HFFc6 (cell line): Measurements from ENCODE around the gene ADAM17. TPM values are rescaled to one million over a fixed set of nuclear protein-coding genes. Genes with fewer than 3 reads are reported as not detected.

Experiments used
- DNase-seq: peaks from one replicate; pipeline ENCODE4 v3.0.0-alpha.2; 2018
- H3K27ac Mint-ChIP-seq: 2 replicates; pipeline ENCODE4 v1.8.0; 2020; ENCODE audit warnings: mild to moderate bottlenecking, mixed read lengths
- H3K27me3 Mint-ChIP-seq: 2 replicates; pipeline ENCODE4 v1.8.0; 2021; ENCODE audit warnings: mild to moderate bottlenecking, moderate library complexity, mixed read lengths; ENCODE audit not compliant: insufficient read depth
- H3K36me3 Mint-ChIP-seq: 2 replicates; pipeline ENCODE4 v1.8.0; 2021; ENCODE audit warnings: low read depth, mixed read lengths
- H3K4me1 Mint-ChIP-seq: 2 replicates; pipeline ENCODE4 v1.8.0; 2020; ENCODE audit warnings: low read depth, mixed read lengths
- H3K4me3 Mint-ChIP-seq: 2 replicates; pipeline ENCODE4 v1.8.0; 2020; ENCODE audit warnings: mild to moderate bottlenecking, moderate library complexity, mixed read lengths
- H3K9me3 Mint-ChIP-seq: 2 replicates; pipeline ENCODE4 v1.8.0; 2020; ENCODE audit warnings: mild to moderate bottlenecking, mixed read lengths
- CTCF ChIP-seq: fragments of 200-600 bp; sonication (generic); IDR thresholded peaks from 2 replicates; pipeline ENCODE4 v1.5.0; 2021; ENCODE audit warnings: antibody characterized with exemption, mild to moderate bottlenecking
- total RNA-seq, 6 experiments: library from RNA; stranded (reverse); fragmentation: NEBNext Ultra II Directional; extraction: Animal tissue kit (Norgen Biotek cat#: 25700); gene quantifications; 2 replicates in 1 of 6; 3 replicates in 5 of 6; pipeline ENCODE4 v1.2.3, GENCODE V29; 2021

ADAM17 gene
- total RNA-seq, 6 experiments from 2014 or later, result 16.0 to 20.0 (median 19.4) TPM

DNA sequence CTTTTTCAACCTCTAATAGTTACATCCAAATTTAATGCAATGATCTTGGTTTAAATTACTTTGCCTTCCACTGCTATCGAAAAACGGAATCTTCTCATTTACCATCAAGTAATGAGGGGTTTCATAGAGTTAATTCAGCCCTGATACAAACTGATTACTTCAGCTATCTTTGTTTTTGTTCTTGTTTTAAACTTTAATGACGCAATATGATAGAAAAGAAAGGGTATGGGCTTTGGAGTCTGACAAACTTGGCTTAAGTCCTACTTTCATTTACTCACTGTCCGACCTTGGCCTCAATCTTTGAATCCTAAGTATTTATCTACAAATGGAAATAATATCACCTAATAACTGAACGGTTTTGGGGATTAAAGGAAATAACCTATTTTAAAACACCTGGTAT is 16.1 kb downstream of the ADAM17 start:
- H3K27me3 Mint-ChIP-seq, result no peaks in the 10 kb centered on the region
- TF ChIP-seq CTCF, result no peak
- H3K9me3 Mint-ChIP-seq, result no peaks in the 10 kb centered on the region
- peak overlapping the region; percentile 65 for H3K27ac Mint-ChIP-seq
- no peak for DNase-seq
- peaks cover 5% of the 10 kb centered on the region for H3K36me3 Mint-ChIP-seq
- H3K4me3 Mint-ChIP-seq, result no peak overlapping the region; the same call in 1 of the 2 replicates
- peaks cover 42% of the 10 kb centered on the region for H3K4me1 Mint-ChIP-seq

DNA sequence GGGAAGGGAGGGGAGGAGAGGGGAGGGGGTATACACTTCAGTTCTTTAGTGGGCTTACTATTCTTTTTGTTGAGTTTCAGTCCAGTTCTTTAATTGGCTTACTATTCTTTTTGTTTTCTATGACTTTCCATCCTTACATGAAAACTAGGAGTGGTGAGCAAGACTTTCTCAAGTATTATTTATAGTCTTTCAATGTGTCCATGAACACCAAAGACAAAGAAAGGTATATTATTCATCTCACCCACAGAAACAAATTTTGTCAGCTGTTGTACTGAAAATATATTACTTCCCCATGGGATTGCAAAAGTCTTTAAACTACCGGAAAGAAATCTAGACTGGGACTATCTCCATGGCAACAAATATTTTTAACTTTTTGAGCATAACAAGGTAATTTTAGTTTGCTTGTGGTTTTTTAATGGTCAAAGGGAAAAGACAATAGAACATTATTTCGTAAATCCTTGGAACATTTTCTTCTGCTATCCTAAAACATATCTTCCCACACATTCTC is 17.6 kb downstream of the ADAM17 start:
- Mint-ChIP-seq H3K27ac (peak overlapping the region; percentile 83), H3K36me3 (peaks cover 11% of the 10 kb centered on the region), H3K4me3 (no peak overlapping the region), H3K9me3 (no peaks in the 10 kb centered on the region), H3K27me3 (no peaks in the 10 kb centered on the region), H3K4me1 (peaks cover 37% of the 10 kb centered on the region)
- peak; percentile 82 for DNase-seq
- no peak for TF ChIP-seq CTCF

DNA sequence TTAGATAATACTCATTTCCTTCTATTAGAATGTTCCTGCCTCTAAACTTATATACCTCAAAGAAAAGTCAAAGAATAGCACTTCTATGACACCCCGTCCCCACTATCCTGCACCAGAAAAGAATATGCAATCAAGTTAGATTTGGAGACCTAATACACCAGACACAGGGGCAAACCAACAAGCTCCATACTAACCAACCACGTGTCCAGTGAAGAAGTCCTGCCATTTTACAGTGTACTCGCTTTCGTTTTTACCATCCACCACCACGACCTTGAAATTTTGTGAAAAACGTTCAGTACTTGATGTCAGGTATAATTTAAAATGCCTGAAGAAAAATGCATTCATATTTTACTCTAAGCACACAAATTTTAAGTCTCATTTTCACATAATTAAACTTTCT is 19.1 kb downstream of the ADAM17 start:
- H3K27ac Mint-ChIP-seq, result no peak overlapping the region; the same call in 1 of the 2 replicates
- TF ChIP-seq CTCF, result no peak
- H3K36me3 Mint-ChIP-seq, result peaks cover 11% of the 10 kb centered on the region
- H3K27me3 Mint-ChIP-seq, result no peaks in the 10 kb centered on the region
- H3K4me3 Mint-ChIP-seq, result no peak overlapping the region
- peaks cover 37% of the 10 kb centered on the region for H3K4me1 Mint-ChIP-seq
- no peaks in the 10 kb centered on the region for H3K9me3 Mint-ChIP-seq
- DNase-seq, result no peak

DNA sequence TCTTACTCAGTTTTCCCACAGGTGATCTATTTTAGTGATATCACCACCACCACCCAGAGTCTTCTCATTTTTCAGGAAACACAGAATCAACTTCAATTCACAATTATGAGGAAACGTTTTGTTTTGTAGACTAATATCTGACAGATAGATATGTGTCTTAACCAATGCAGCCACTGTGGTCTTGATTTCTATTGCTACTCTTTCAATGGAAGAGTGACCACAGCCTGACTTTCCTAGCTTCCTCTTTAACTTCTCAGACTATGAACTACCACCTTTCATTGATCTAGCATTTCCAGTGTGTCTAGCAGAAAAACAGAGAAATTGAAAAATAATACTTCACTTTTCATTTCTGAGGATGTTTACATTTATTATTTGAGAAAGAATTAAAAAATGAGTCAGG is 20.5 kb downstream of the ADAM17 start:
- H3K4me1 Mint-ChIP-seq, result peaks cover 39% of the 10 kb centered on the region
- no peak overlapping the region for H3K4me3 Mint-ChIP-seq
- H3K9me3 Mint-ChIP-seq, result no peaks in the 10 kb centered on the region
- no peak for TF ChIP-seq CTCF
- peaks cover 11% of the 10 kb centered on the region for H3K36me3 Mint-ChIP-seq
- H3K27me3 Mint-ChIP-seq, result no peaks in the 10 kb centered on the region
- no peak for DNase-seq
- no peak overlapping the region for H3K27ac Mint-ChIP-seq

- Mint-ChIP-seq H3K4me3 (no peak overlapping the region), H3K27me3 (no peaks in the 10 kb centered on the region), H3K9me3 (no peaks in the 10 kb centered on the region), H3K4me1 (peaks cover 25% of the 10 kb centered on the region), H3K36me3 (peaks cover 6% of the 10 kb centered on the region; the same call in 1 of the 2 replicates), H3K27ac (no peak overlapping the region)
- no peak for DNase-seq
- TF ChIP-seq CTCF, result no peak
Observed at GRCh38 chr2:9533663-9534062, 22.0 kb downstream of the ADAM17 start.

DNA sequence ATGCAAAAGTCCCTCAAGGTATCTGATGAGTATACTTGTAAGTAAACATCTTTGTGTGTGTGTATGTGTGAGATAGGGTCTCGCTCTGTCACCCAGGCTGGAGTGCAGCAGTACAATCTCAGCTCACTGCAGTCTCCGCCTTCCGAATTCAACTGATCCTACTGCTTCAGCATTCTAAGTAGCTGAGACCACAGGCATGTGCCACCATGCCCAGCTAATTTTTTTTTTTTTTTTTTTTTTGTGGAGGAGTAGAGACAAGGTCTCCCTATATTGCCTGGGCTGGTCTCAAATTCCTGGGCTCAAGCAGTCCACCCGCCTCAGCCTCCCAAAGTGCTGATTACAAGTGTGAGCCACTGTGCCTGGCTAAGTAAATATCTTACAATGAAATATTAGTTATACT is 23.2 kb downstream of the ADAM17 start:
- no peak for TF ChIP-seq CTCF
- H3K27ac Mint-ChIP-seq, result no peak overlapping the region; the same call in 1 of the 2 replicates
- DNase-seq, result no peak
- H3K36me3 Mint-ChIP-seq, result peaks cover 11% of the 10 kb centered on the region
- no peak overlapping the region for H3K4me3 Mint-ChIP-seq
- peaks cover 26% of the 10 kb centered on the region for H3K4me1 Mint-ChIP-seq
- no peaks in the 10 kb centered on the region for H3K27me3 Mint-ChIP-seq
- no peaks in the 10 kb centered on the region for H3K9me3 Mint-ChIP-seq
